ENCODE measurements around the gene CPTP.

Gene CPTP

GRCh38 chr1:1335792-1336248 lies 11.2 kb downstream of the CPTP start:
- no peak for DNase-seq (ENCODE audit: low read depth)

- DNase-seq (ENCODE audit: low read depth) = no peak
Measured at GRCh38 chr1:1336446-1336845, 11.8 kb downstream of the CPTP start.

GRCh38 chr1:1336931-1337792 lies 12.6 kb downstream of the CPTP start:
- DNase-seq (ENCODE audit: low read depth) = no peak

- no peak for DNase-seq (ENCODE audit: low read depth)
Measured at GRCh38 chr1:1337793-1338147, 13.2 kb downstream of the CPTP start.

GRCh38 chr1:1338278-1338677 lies 13.7 kb downstream of the CPTP start:
- no peak for DNase-seq (ENCODE audit: low read depth)

- DNase-seq (ENCODE audit: low read depth) = no peak
Measured at GRCh38 chr1:1340185-1340584, 15.6 kb downstream of the CPTP start.

GRCh38 chr1:1340791-1341548 lies 16.4 kb downstream of the CPTP start:
- no peak for DNase-seq (ENCODE audit: low read depth)

GRCh38 chr1:1341549-1342021 lies 17.0 kb downstream of the CPTP start:
- no peak for DNase-seq (ENCODE audit: low read depth)

GRCh38 chr1:1342061-1342562 lies 17.5 kb downstream of the CPTP start:
- no peak for DNase-seq (ENCODE audit: low read depth)

- no peak for DNase-seq (ENCODE audit: low read depth)
Measured at GRCh38 chr1:1342584-1343115, 18.0 kb downstream of the CPTP start.

GRCh38 chr1:1343811-1344421 lies 19.3 kb downstream of the CPTP start:
- no peak for DNase-seq (ENCODE audit: low read depth)

- no peak for DNase-seq (ENCODE audit: low read depth)
Measured at GRCh38 chr1:1344655-1345361, 20.2 kb downstream of the CPTP start.

- DNase-seq (ENCODE audit: low read depth) = no peak
Measured at GRCh38 chr1:1345384-1345783, 20.8 kb downstream of the CPTP start.

- no peak for DNase-seq (ENCODE audit: low read depth)
Measured at GRCh38 chr1:1345860-1346500, 21.4 kb downstream of the CPTP start.

GRCh38 chr1:1346501-1346890 lies 21.9 kb downstream of the CPTP start:
- DNase-seq (ENCODE audit: low read depth) = no peak

GRCh38 chr1:1347026-1347595 lies 22.5 kb downstream of the CPTP start:
- no peak for DNase-seq (ENCODE audit: low read depth)

GRCh38 chr1:1347663-1348419 lies 23.2 kb downstream of the CPTP start:
- DNase-seq (ENCODE audit: low read depth) = no peak

- DNase-seq (ENCODE audit: low read depth) = no peak
Measured at GRCh38 chr1:1348420-1349255, 24.0 kb downstream of the CPTP start.
